OCI-LY7 (cell line): ENCODE data around the gene CWC25.

Source experiments
- CTCF ChIP-seq: fragments of 200-600 bp; sonication (generic); conservative IDR thresholded peaks from 2 replicates; pipeline ENCODE4 v1.5.1; 2014; ENCODE audit warnings: mild to moderate bottlenecking, antibody characterized with exemption, low read length, moderate library complexity, mixed read lengths
- EZH2phosphoT487 ChIP-seq: fragments of 200-600 bp; sonication (generic); IDR thresholded peaks from 2 replicates; pipeline ENCODE4 v1.6.1; 2018; ENCODE audit warnings: low read depth, borderline replicate concordance, mild to moderate bottlenecking, mixed run types, antibody characterized with exemption, low read length, moderate library complexity, mixed read lengths

- TF ChIP-seq CTCF, result peak; percentile 75
- no peak for TF ChIP-seq EZH2phosphoT487
Measured at GRCh38 chr17:38761612-38762011, 63.5 kb downstream of the CWC25 start.
